ENCODE results near the gene PAFAH2. TPM values are rescaled to one million over a fixed set of nuclear protein-coding genes. Genes with fewer than 3 reads are reported as not detected.

The PAFAH2 gene
- total RNA-seq, 1 experiment from 2014 or later, result 12.4 TPM

GRCh38 chr1:26029054-26029863, 31.4 kb upstream of the PAFAH2 start:
- Histone ChIP-seq H3K79me1 (ENCODE audit: insufficient read depth, low read depth, low read length, poor library complexity, severe bottlenecking) (no peaks in the 10 kb centered on the region), H3K4me1 (ENCODE audit: insufficient read depth, low read length) (no peaks in the 10 kb centered on the region), H2AFZ (ENCODE audit: low read length) (no peak overlapping the region), H4K91ac (ENCODE audit: insufficient read length, low read depth, low read length) (no peak overlapping the region), H3K27ac (ENCODE audit: insufficient read length, low read depth, low read length) (no peak overlapping the region), H4K5ac (ENCODE audit: insufficient read length, low read depth, low read length) (no peak overlapping the region), H4K8ac (replicated peaks; ENCODE audit: insufficient read length, low read depth, low read length) (no peak overlapping the region), H3T11ph (ENCODE audit: low read length) (no peak overlapping the region), H3K18ac (ENCODE audit: insufficient read length, low read depth, low read length) (no peak overlapping the region), H3K23me2 (ENCODE audit: insufficient read length, low read depth, low read length, poor library complexity, severe bottlenecking) (no peaks in the 10 kb centered on the region), H3K27me3 (ENCODE audit: insufficient read depth, low read length) (peaks cover 1% of the 10 kb centered on the region; the same call in 1 of the 2 replicates), H3K23ac (ENCODE audit: insufficient read length, low read depth, low read length) (no peak overlapping the region), H2BK15ac (ENCODE audit: low read depth, low read length) (no peak overlapping the region), H3K4ac (ENCODE audit: low read depth, low read length) (no peak overlapping the region), H2AK5ac (ENCODE audit: insufficient read length, low read length) (no peak overlapping the region), H3K4me2 (ENCODE audit: insufficient read depth, insufficient read length, low read length) (no peak overlapping the region), H3K9me3 (ENCODE audit: control insufficient read depth, low read depth, low read length) (no peaks in the 10 kb centered on the region), H2BK120ac (ENCODE audit: low read depth, low read length, poor library complexity, severe bottlenecking) (no peak overlapping the region), H2BK5ac (ENCODE audit: insufficient read length, low read length) (no peak overlapping the region), H4K20me1 (ENCODE audit: control insufficient read depth, insufficient read depth, insufficient read length) (no peaks in the 10 kb centered on the region), H2BK12ac (ENCODE audit: insufficient read length, low read depth, low read length) (no peak overlapping the region), H3K79me2 (ENCODE audit: insufficient read depth, low read length) (no peaks in the 10 kb centered on the region), H3K56ac (ENCODE audit: insufficient read length, low read depth, low read length) (no peak overlapping the region), H3K14ac (ENCODE audit: insufficient read depth, low read length) (no peak overlapping the region), H2BK20ac (ENCODE audit: low read depth, low read length, poor library complexity, severe bottlenecking) (no peak overlapping the region), H3K9ac (ENCODE audit: extremely low read depth, insufficient read length, low read length) (no peak overlapping the region)
- Mint-ChIP-seq H3K36me3 (ENCODE audit: insufficient read depth in 1 of 3, low read depth in 3 of 3) (no peaks in the 10 kb centered on the region), H3K27me3 (ENCODE audit: low read depth) (peaks cover 30% of the 10 kb centered on the region), H3K27ac (no peak overlapping the region; a peak in 1 of 7 replicates), H3K4me3 (no peak overlapping the region), H3K4me1 (peaks cover 0 to 4% of the 10 kb centered on the region in 2 experiments; a peak in 1 of 4 replicates), H3K9me3 (no peaks in the 10 kb centered on the region)
- WGBS (ENCODE audit: extremely low coverage, insufficient read length, low lambda C conversion rate), result no CpG with 5 or more reads among the region's 15 CpGs
- no peak for DNase-seq
- no peak for TF ChIP-seq CTCF (conservative IDR thresholded peaks at IDR 0.05)

All from H9 (cell line).